Neural cell (in vitro differentiated cells): ENCODE measurements around the gene LRRK1. TPM values are rescaled to one million over a fixed set of nuclear protein-coding genes. Genes with fewer than 3 reads are reported as not detected.

Experiments
- H2AFZ ChIP-seq: fragments of 200-600, 300-800 bp; sonication (generic), shearing (Covaris generic); 2 replicates; pipeline ENCODE4 v1.6.0; 2014; ENCODE audit warnings: low read depth, mild to moderate bottlenecking, antibody characterized with exemption, low read length, moderate library complexity
- H3F3A ChIP-seq: fragments of 200-600 bp; shearing (Covaris generic); 2 replicates; pipeline ENCODE4 v1.6.1; 2016; ENCODE audit warnings: mild to moderate bottlenecking, moderate library complexity, mixed read lengths, antibody characterized with exemption, low read length; ENCODE audit not compliant: insufficient read depth, poor library complexity, severe bottlenecking
- H3K27ac ChIP-seq: fragments of 200-600, 300-800 bp; sonication (generic), shearing (Covaris generic); 2 replicates; pipeline ENCODE4 v1.5.1; 2014; ENCODE audit warnings: mild to moderate bottlenecking, low read length, moderate library complexity
- H3K27me3 ChIP-seq: fragments of 300-800, 200-600 bp; sonication (generic), shearing (Covaris generic); 2 replicates; pipeline ENCODE4 v1.6.0; 2014; ENCODE audit warnings: mild to moderate bottlenecking, low read depth, low read length, moderate library complexity; ENCODE audit not compliant: insufficient read depth
- H3K36me3 ChIP-seq: fragments of 300-800, 200-600 bp; sonication (generic), shearing (Covaris generic); 2 replicates; pipeline ENCODE4 v1.5.1; 2014; ENCODE audit warnings: mild to moderate bottlenecking, antibody characterized with exemption, low read length, moderate library complexity; ENCODE audit not compliant: insufficient read depth
- H3K4me2 ChIP-seq: fragments of 300-800, 200-600 bp; sonication (generic), shearing (Covaris generic); 2 replicates; pipeline ENCODE4 v1.6.0; 2014; ENCODE audit warnings: mild to moderate bottlenecking, low read length
- H3K4me3 ChIP-seq: fragments of 300-800, 200-600 bp; sonication (generic), shearing (Covaris generic); 2 replicates; pipeline ENCODE4 v1.5.1; 2014; ENCODE audit warnings: mild to moderate bottlenecking, low read length, moderate library complexity
- H3K79me2 ChIP-seq: fragments of 200-600 bp; shearing (Covaris generic); replicated peaks from 2 replicates; pipeline ENCODE4 v1.6.0; 2014; ENCODE audit warnings: mild to moderate bottlenecking, low read length, moderate library complexity; ENCODE audit not compliant: insufficient read depth
- H3K9ac ChIP-seq: fragments of 300-800, 200-600 bp; sonication (generic), shearing (Covaris generic); 2 replicates; pipeline ENCODE4 v1.6.1; 2016; ENCODE audit warnings: mild to moderate bottlenecking, low read length, mixed read lengths
- H3K9me2 ChIP-seq: fragments of 200-600 bp; shearing (Covaris generic); 2 replicates; pipeline ENCODE4 v1.6.1; 2016; ENCODE audit warnings: mild to moderate bottlenecking, low read length, mixed read lengths; ENCODE audit not compliant: insufficient read depth
- H3K9me3 ChIP-seq: fragments of 200-600, 300-800 bp; sonication (generic), shearing (Covaris generic); 2 replicates; pipeline ENCODE4 v1.6.1; 2016; ENCODE audit warnings: mild to moderate bottlenecking, mixed run types, low read length, moderate library complexity, mixed read lengths
- H4K20me1 ChIP-seq: fragments of 200-600 bp; shearing (Covaris generic); 2 replicates; pipeline ENCODE4 v1.6.1; 2016; ENCODE audit warnings: mild to moderate bottlenecking, mixed run types; ENCODE audit not compliant: insufficient read depth
- CTCF ChIP-seq: fragments of 450-650 bp; IDR thresholded peaks from 2 replicates; pipeline ENCODE4 v1.5.1; 2014; ENCODE audit warnings: antibody characterized with exemption, mild to moderate bottlenecking, moderate library complexity; ENCODE audit not compliant: poor library complexity, severe bottlenecking
- EP300 ChIP-seq: fragments of 450-650 bp; conservative IDR thresholded peaks from 2 replicates; pipeline ENCODE4 v1.6.1; 2014; ENCODE audit warnings: antibody characterized with exemption, mild to moderate bottlenecking, moderate library complexity; ENCODE audit not compliant: poor library complexity, severe bottlenecking
- EZH2 ChIP-seq: fragments of 200-600, 300-800 bp; shearing (Covaris generic), sonication (generic); IDR thresholded peaks from 2 replicates; pipeline ENCODE4 v1.6.1; 2014; ENCODE audit warnings: antibody characterized with exemption, low read length, borderline replicate concordance, mild to moderate bottlenecking; ENCODE audit not compliant: insufficient read depth, poor library complexity, severe bottlenecking
- MXI1 ChIP-seq: fragments of 450-650 bp; conservative IDR thresholded peaks from 2 replicates; pipeline ENCODE4 v1.6.1; 2014; ENCODE audit warnings: antibody characterized with exemption, mild to moderate bottlenecking; ENCODE audit not compliant: poor library complexity, severe bottlenecking
- POLR2AphosphoS5 ChIP-seq: IDR thresholded peaks from 2 replicates; pipeline ENCODE4 v1.6.1; 2012
- RAD21 ChIP-seq: fragments of 450-650 bp; conservative IDR thresholded peaks from 2 replicates; pipeline ENCODE4 v1.6.1; 2014; ENCODE audit warnings: antibody characterized with exemption, mild to moderate bottlenecking, moderate library complexity
- REST ChIP-seq: IDR thresholded peaks from 2 replicates; pipeline ENCODE4 v1.6.1; 2012; ENCODE audit warnings: borderline replicate concordance
- SMC3 ChIP-seq: fragments of 450-650 bp; conservative IDR thresholded peaks from 2 replicates; pipeline ENCODE4 v1.6.1; 2014; ENCODE audit warnings: antibody characterized with exemption, mild to moderate bottlenecking, moderate library complexity; ENCODE audit not compliant: poor library complexity
- TAF1 ChIP-seq: IDR thresholded peaks from 2 replicates; pipeline ENCODE4 v1.6.1; 2012; ENCODE audit warnings: low read depth
- polyA plus RNA-seq: library from polyadenylated mRNA; depleted of rRNA; stranded (reverse); fragments of >200 nt; gene quantifications from 2 replicates; pipeline ENCODE4 v1.2.3, GENCODE V29; 2014

Gene LRRK1
- polyA plus RNA-seq, 1 donor from 2014 or later = 0.06 TPM

- Histone ChIP-seq H3K27ac (no peak overlapping the region), H3K9ac (no peak overlapping the region), H3F3A (no peaks in the 10 kb centered on the region), H3K9me3 (no peaks in the 10 kb centered on the region), H3K27me3 (no peaks in the 10 kb centered on the region), H2AFZ (no peak overlapping the region), H4K20me1 (no peaks in the 10 kb centered on the region), H3K4me3 (no peak overlapping the region), H3K36me3 (no peaks in the 10 kb centered on the region), H3K4me2 (no peak overlapping the region), H3K79me2 (no peaks in the 10 kb centered on the region), H3K9me2 (no peaks in the 10 kb centered on the region)
- TF ChIP-seq EZH2 = no peak
- no peak for TF ChIP-seq TAF1
- no peak for TF ChIP-seq RAD21
- no peak for TF ChIP-seq SMC3
- no peak for TF ChIP-seq CTCF
- no peak for TF ChIP-seq EP300
- no peak for TF ChIP-seq REST
- no peak for TF ChIP-seq POLR2AphosphoS5
- no peak for TF ChIP-seq MXI1
Observed at GRCh38 chr15:101060576-101061551, 141.7 kb downstream of the LRRK1 start.

- Histone ChIP-seq H3K36me3 (no peaks in the 10 kb centered on the region), H3K9me3 (no peaks in the 10 kb centered on the region), H3F3A (no peaks in the 10 kb centered on the region), H3K4me3 (no peak overlapping the region), H3K4me2 (no peak overlapping the region), H2AFZ (no peak overlapping the region), H3K9me2 (no peaks in the 10 kb centered on the region), H3K79me2 (no peaks in the 10 kb centered on the region), H3K9ac (no peak overlapping the region), H3K27me3 (no peaks in the 10 kb centered on the region), H4K20me1 (no peaks in the 10 kb centered on the region), H3K27ac (no peak overlapping the region)
- no peak for TF ChIP-seq POLR2AphosphoS5
Observed at GRCh38 chr15:101062063-101062462, 142.9 kb downstream of the LRRK1 start.
